HCT116 (cell line): ENCODE measurements around the gene KCTD2. TPM values are rescaled to one million over a fixed set of nuclear protein-coding genes. Genes with fewer than 3 reads are reported as not detected.
A peak's percentile ranks its signal among the peaks of the same experiment; 100 is the strongest.

Experiments
- ATAC-seq: fragments of 200-7000 bp; cut with Tn5 transposase; 2 replicates; pipeline ENCODE4 v1.9.1; 2020; ENCODE audit warnings: mild to moderate bottlenecking, moderate library complexity
- BruUV-seq: library from RNA; stranded (reverse); fragments of 400-500 nt; replicated peaks from 2 replicates; lab custom pipeline; 2021; lab: Mats Ljungman, UMichigan
- CTCF ChIA-PET: fragments of 300-600 bp; sonication (Branson Sonifier 250); formaldehyde crosslinking; loops from one replicate; lab custom pipeline; 2021; ENCODE audit warnings: antibody characterized with exemption; lab: Charles Lee
- POLR2A ChIA-PET: fragments of 300-600, 350-600 bp; sonication (Branson Sonifier 250); formaldehyde crosslinking; loops from one replicate; lab custom pipeline; 2021; ENCODE audit warnings: antibody characterized with exemption; lab: Charles Lee
- RAD21 ChIA-PET, 2 experiments: fragments of 300-600 bp; sonication (Branson Sonifier 250); formaldehyde crosslinking; loops; one replicate each; lab custom pipeline; 2023; ENCODE audit warnings: low total read pairs in 2 of 2; ENCODE audit not compliant: uncharacterized antibody in 2 of 2, unreplicated experiment in 2 of 2, low non-redundant PET in 1 of 2; lab: Charles Lee
- DNase-seq: peaks from one replicate; pipeline ENCODE4 v3.0.0-alpha.2; 2010; ENCODE audit warnings: low read depth, low spot score
- H2AFZ ChIP-seq: fragments of 200-600 bp; shearing (Covaris generic), sonication (generic); 2 replicates; pipeline ENCODE4 v1.6.1; 2017; ENCODE audit warnings: low read depth, mixed run types, mixed read lengths, antibody characterized with exemption, low read length; ENCODE audit not compliant: poor library complexity, severe bottlenecking
- H3K27ac ChIP-seq: 2 replicates; pipeline ENCODE4 v1.5.1; 2012; ENCODE audit warnings: low read depth, low read length
- H3K27me3 ChIP-seq: fragments of 200-600 bp; sonication (generic); 2 replicates; pipeline ENCODE4 v1.6.1; 2016; ENCODE audit warnings: mixed run types, low read length, mixed read lengths; ENCODE audit not compliant: insufficient read depth
- H3K36me3 ChIP-seq, 2 experiments: fragments of 200-500 bp in 1 of 2; fragments of 200-600 bp in 1 of 2; sonication (Bioruptor generic) in 1 of 2; sonication (generic) in 1 of 2; 2 replicates each; pipeline versions ENCODE4 v1.5.1 to v1.6.1; 2014 to 2016; ENCODE audit warnings: low read length in 2 of 2, inconsistent platforms in 1 of 2, mixed read lengths in 1 of 2, mixed run types in 1 of 2; ENCODE audit not compliant: insufficient read depth in 2 of 2, control insufficient read depth in 1 of 2
- H3K4me1 ChIP-seq, 2 experiments: fragments of 200-600 bp in 1 of 2; sonication (generic) in 1 of 2; 2 replicates each; pipeline versions ENCODE4 v1.5.1 to v1.6.1; 2012 to 2017; ENCODE audit warnings: low read length in 2 of 2, inconsistent platforms in 1 of 2, mild to moderate bottlenecking in 1 of 2, mixed read lengths in 1 of 2, mixed run types in 1 of 2, moderate library complexity in 1 of 2; ENCODE audit not compliant: insufficient read depth in 2 of 2, control insufficient read depth in 1 of 2
- H3K4me2 ChIP-seq: fragments of 200-600 bp; sonication (generic); 2 replicates; pipeline ENCODE4 v1.6.1; 2017; ENCODE audit warnings: mixed run types, low read length, mixed read lengths
- H3K4me3 ChIP-seq, 2 experiments: fragments of 200-600 bp in 1 of 2; sonication (generic) in 1 of 2; replicated peaks in 1 of 2; 2 replicates each; pipeline ENCODE4 v1.5.1; 2011 to 2016; ENCODE audit warnings: low read length in 2 of 2, control low read depth in 1 of 2, low read depth in 1 of 2, mild to moderate bottlenecking in 1 of 2, mixed read lengths in 1 of 2, mixed run types in 1 of 2
- H3K79me2 ChIP-seq: fragments of 200-600 bp; sonication (generic); 2 replicates; pipeline ENCODE4 v1.6.1; 2017; ENCODE audit warnings: mild to moderate bottlenecking, mixed run types, low read length, moderate library complexity, mixed read lengths; ENCODE audit not compliant: insufficient read depth
- H3K9ac ChIP-seq: fragments of 200-600 bp; sonication (generic); 2 replicates; pipeline ENCODE4 v1.6.1; 2016; ENCODE audit warnings: low read length, mixed read lengths
- H3K9me2 ChIP-seq: fragments of 200-600 bp; sonication (generic), shearing (Covaris generic); 2 replicates; pipeline ENCODE4 v1.6.1; 2017; ENCODE audit warnings: mixed run types, mild to moderate bottlenecking, moderate library complexity; ENCODE audit not compliant: insufficient read depth
- H3K9me3 ChIP-seq, 2 experiments: fragments of 200-500 bp in 1 of 2; fragments of 200-600 bp in 1 of 2; sonication (Bioruptor generic) in 1 of 2; sonication (generic) in 1 of 2; 2 replicates each; pipeline ENCODE4 v1.6.1; 2014 to 2017; ENCODE audit warnings: low read length in 2 of 2, mixed read lengths in 2 of 2, inconsistent platforms in 1 of 2, low read depth in 1 of 2, mild to moderate bottlenecking in 1 of 2, mixed run types in 1 of 2, moderate library complexity in 1 of 2; ENCODE audit not compliant: control insufficient read depth in 1 of 2, insufficient read depth in 1 of 2
- H4K20me1 ChIP-seq: fragments of 200-600 bp; sonication (generic), shearing (Covaris generic); 2 replicates; pipeline ENCODE4 v1.6.1; 2017; ENCODE audit warnings: mixed run types, mild to moderate bottlenecking, moderate library complexity; ENCODE audit not compliant: insufficient read depth
- ELF1 ChIP-seq: IDR thresholded peaks from 2 replicates; pipeline ENCODE4 v1.6.1; 2012; ENCODE audit warnings: low read depth, borderline replicate concordance
- EZH2 ChIP-seq: fragments of 200-600 bp; sonication (generic); IDR thresholded peaks from 2 replicates; pipeline ENCODE4 v1.6.1; 2017; ENCODE audit warnings: antibody characterized with exemption, mixed run types
- EZH2phosphoT487 ChIP-seq: fragments of 200-600 bp; IDR thresholded peaks from 2 replicates; pipeline ENCODE4 v1.6.1; 2018; ENCODE audit warnings: antibody characterized with exemption, borderline replicate concordance
- JUND ChIP-seq: IDR thresholded peaks from 2 replicates; pipeline ENCODE4 v1.6.1; 2012
- SIN3A ChIP-seq: IDR thresholded peaks from 2 replicates; pipeline ENCODE4 v1.6.1; 2012; ENCODE audit warnings: low read depth
- SP1 ChIP-seq: IDR thresholded peaks from 2 replicates; pipeline ENCODE4 v1.6.1; 2012; ENCODE audit warnings: low read depth
- TCF7L2 ChIP-seq: IDR thresholded peaks from 2 replicates; pipeline ENCODE4 v1.7.0; 2011; ENCODE audit warnings: borderline replicate concordance, inconsistent platforms; ENCODE audit not compliant: insufficient read depth, insufficient read length; ENCODE audit errors: extremely low read depth
- YY1 ChIP-seq: IDR thresholded peaks from 2 replicates; pipeline ENCODE4 v1.6.1; 2011; ENCODE audit warnings: low read length, low read depth, moderate library complexity, mild to moderate bottlenecking; ENCODE audit not compliant: insufficient replicate concordance; ENCODE audit errors: extremely low read depth
- intact Hi-C: fragments of 100-400 bp; cut with micrococcal nuclease; formaldehyde crosslinking; loops from 2 replicates; pipeline ENCODE4 v1.10.0; 2022
- total RNA-seq: library from RNA; stranded (reverse); gene quantifications from one replicate; pipeline ENCODE4 v1.2.1, GENCODE V29; 2021; ENCODE audit not compliant: unreplicated experiment
- TF ChIP-seq, protein P1 (sequence below): IDR thresholded peaks from 2 replicates; pipeline ENCODE4 v1.6.1; 2012

KCTD2 gene
- total RNA-seq, 1 experiment from 2014 or later, result 23.3 TPM

DNA sequence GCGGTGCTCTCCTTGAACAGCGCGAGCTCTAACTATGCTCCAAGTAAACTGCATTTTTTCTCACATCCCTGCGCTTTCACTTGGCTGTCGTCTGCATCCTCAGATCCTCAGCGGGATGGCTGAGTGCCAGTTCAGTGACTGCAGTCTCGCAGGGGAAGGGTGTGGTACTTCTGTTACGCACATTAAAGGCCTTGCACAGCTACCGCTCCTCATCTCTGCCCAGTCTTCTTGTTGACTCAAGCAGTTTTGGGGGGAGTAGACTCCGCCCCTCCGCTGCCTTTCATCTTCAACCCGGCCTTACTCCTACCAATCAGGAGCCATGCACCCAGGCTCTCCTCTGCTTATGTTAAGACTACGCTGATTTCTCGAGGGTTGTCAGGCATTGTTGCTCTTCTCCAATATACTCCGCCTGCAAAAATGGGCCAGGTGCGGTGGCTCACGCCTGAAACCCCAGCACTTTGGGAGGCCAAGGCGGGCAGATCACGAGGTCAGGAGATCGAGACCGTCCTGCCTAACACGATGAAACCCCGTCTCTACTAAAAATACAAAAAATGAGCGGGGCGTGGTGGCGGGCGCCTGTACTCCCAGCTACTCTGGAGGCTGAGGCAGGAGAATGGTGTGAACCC is 10.3 kb upstream of the KCTD2 start:
- Histone ChIP-seq H3K4me3 (peak overlapping the region in 1 of 2 experiments; percentile 24; a peak in 2 of 4 replicates), H2AFZ (no peak overlapping the region), H3K9me3 (no peaks in the 10 kb centered on the region)
- RAD21 ChIA-PET, result interaction anchor here in 1 of 2 experiments (2.5 kb wide), 1 partner anchor 76 kb away, joined by 9 read pairs; no protein-coding TSS in a partner anchor
- TF ChIP-seq ELF1 (no peak), YY1 (peak; percentile 6), SIN3A (0 out of 2 replicates have a peak, but pooled peaks have one; percentile 28), SP1 (peak; percentile 60), TCF7L2 (peak; percentile 98), JUND (no peak), EZH2 (no peak), EZH2phosphoT487 (no peak)
- TF ChIP-seq, protein P1, sequence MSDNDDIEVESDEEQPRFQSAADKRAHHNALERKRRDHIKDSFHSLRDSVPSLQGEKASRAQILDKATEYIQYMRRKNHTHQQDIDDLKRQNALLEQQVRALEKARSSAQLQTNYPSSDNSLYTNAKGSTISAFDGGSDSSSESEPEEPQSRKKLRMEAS, result peak; percentile 55; the same call in 1 of the 2 replicates
- TF ChIP-seq, all 23 proteins: peak for 5
- Histone ChIP-seq H3K4me1 (peaks cover 45 to 58% of the 10 kb centered on the region in 2 experiments), H3K4me2 (peak overlapping the region; percentile 86), H3K27me3 (no peaks in the 10 kb centered on the region), H3K36me3 (peaks cover 27 to 28% of the 10 kb centered on the region in 2 experiments), H4K20me1 (no peaks in the 10 kb centered on the region), H3K9me2 (no peaks in the 10 kb centered on the region), H3K27ac (peak overlapping the region; percentile 87), H3K79me2 (no peaks in the 10 kb centered on the region), H3K9ac (peak overlapping the region; percentile 43)
- POLR2A ChIA-PET, result interaction anchor here (0.6 kb wide), 1 partner anchor 87 kb away, joined by 4 read pairs; no protein-coding TSS in a partner anchor
- peak; percentile 89 for DNase-seq
- intact Hi-C loops, result no loop called here
- BruUV-seq, result no TSS peak
- peak; percentile 17 for ATAC-seq
- CTCF ChIA-PET, result interaction anchor here (2.9 to 3.5 kb wide), 2 partner anchors 10 to 75 kb away, joined by 12 to 31 read pairs; partner anchors contain the start of genes ATP5PD and KCTD2
